Measurements from ENCODE around the gene THAP4. TPM values are rescaled to one million over a fixed set of nuclear protein-coding genes. Genes with fewer than 3 reads are reported as not detected.
"Not testable (repeated sequence)": the region's sequence is repeated elsewhere in the genome, so short reads cannot be mapped to it uniquely, and the experiment has no call there.

The THAP4 gene
- total and polyA plus RNA-seq, 12 donors = 68.7 to 101 (median 78.3) TPM

- intact Hi-C loops (cut with DNase I) = no loop called here
- DNase-seq = no peak
- Histone ChIP-seq H3K9me3 (no peaks in the 10 kb centered on the region), H3K4me3 (no peak overlapping the region), H3K4me1 (peaks cover 0 to 11% (median 0%) of the 10 kb centered on the region in 9 donors), H3K27ac (no peak overlapping the region), H3K36me3 (peaks cover 0 to 26% (median 0%) of the 10 kb centered on the region in 9 donors), H3K27me3 (no peaks in the 10 kb centered on the region)
- whole genome bisulfite sequencing, 2 donors = 88 to 90% methylated on average over 23 of the region's 23 CpGs
- no peak for TF ChIP-seq CTCF (IDR thresholded peaks at IDR 0.05)
- ATAC-seq = no peak
Observed at GRCh38 chr2:241569831-241570281, 67.1 kb downstream of the THAP4 start.

- TF ChIP-seq CTCF (IDR thresholded peaks at IDR 0.05) = no peak
- intact Hi-C loops (cut with DNase I) = no loop called here
- no peak overlapping the region for H3K4me3 ChIP-seq
- DNase-seq (no peak), ATAC-seq (no peak)
- no peaks in the 10 kb centered on the region for H3K9me3 ChIP-seq
- no peak overlapping the region for H3K27ac ChIP-seq
- 95 to 99% methylated on average over 4 of the region's 4 CpGs for WGBS, 2 donors
- peaks cover 0 to 21% (median 0%) of the 10 kb centered on the region in 9 donors for H3K36me3 ChIP-seq
- H3K4me1 ChIP-seq = peaks cover 0 to 18% (median 0%) of the 10 kb centered on the region in 9 donors
- no peaks in the 10 kb centered on the region for H3K27me3 ChIP-seq
Observed at GRCh38 chr2:241568726-241569125, 68.2 kb downstream of the THAP4 start.

- ATAC-seq = no peak
- no peak overlapping the region for H3K27ac ChIP-seq
- no peaks in the 10 kb centered on the region for H3K9me3 ChIP-seq
- TF ChIP-seq CTCF (IDR thresholded peaks at IDR 0.05) = no peak
- H3K36me3 ChIP-seq = peaks cover 0 to 13% (median 0%) of the 10 kb centered on the region in 9 donors
- H3K4me3 ChIP-seq = no peak overlapping the region
- no peaks in the 10 kb centered on the region for H3K27me3 ChIP-seq
- 95 to 99% methylated on average over 8 of the region's 8 CpGs for WGBS, 2 donors
- no peak for DNase-seq
- intact Hi-C loops (cut with DNase I) = no loop called here
- H3K4me1 ChIP-seq = peaks cover 0 to 25% (median 4%) of the 10 kb centered on the region in 9 donors
Observed at GRCh38 chr2:241567776-241568175, 69.2 kb downstream of the THAP4 start.

- ATAC-seq; DNase-seq; H3K4me3 ChIP-seq; H3K9me3 ChIP-seq; H3K27me3 ChIP-seq; intact Hi-C loops (cut with DNase I); H3K27ac ChIP-seq: not testable (repeated sequence)
- 95 to 97% methylated on average over 11 to 15 of the region's 15 CpGs for WGBS, 2 donors
- H3K36me3 ChIP-seq = peaks cover 0 to 14% (median 0%) of the 10 kb centered on the region in 9 donors
- peaks cover 0 to 27% (median 4%) of the 10 kb centered on the region in 9 donors for H3K4me1 ChIP-seq
Observed at GRCh38 chr2:241567266-241567665, 69.7 kb downstream of the THAP4 start.

GRCh38 chr2:241566468-241566867, 70.5 kb downstream of the THAP4 start:
- Histone ChIP-seq H3K27me3 (no peaks in the 10 kb centered on the region), H3K4me3 (no peak overlapping the region), H3K9me3 (no peaks in the 10 kb centered on the region), H3K36me3 (peaks cover 0 to 12% (median 0%) of the 10 kb centered on the region in 9 donors), H3K27ac (no peak overlapping the region), H3K4me1 (peaks cover 0 to 31% (median 7%) of the 10 kb centered on the region in 9 donors)
- WGBS, 2 donors = 71 to 74% methylated on average over 7 of the region's 7 CpGs
- intact Hi-C loops (cut with DNase I) = no loop called here
- ATAC-seq = no peak
- DNase-seq = no peak
- TF ChIP-seq CTCF (IDR thresholded peaks at IDR 0.05) = no peak

GRCh38 chr2:241566021-241566420, 70.9 kb downstream of the THAP4 start:
- H3K27ac ChIP-seq = not testable (repeated sequence)

More at GRCh38 chr2:241566021-241566420, 70.9 kb downstream of the THAP4 start:
- intact Hi-C loops (cut with DNase I); H3K4me3 ChIP-seq; DNase-seq; ATAC-seq; H3K9me3 ChIP-seq; H3K27me3 ChIP-seq: not testable (repeated sequence)
- peaks cover 0 to 12% (median 0%) of the 10 kb centered on the region in 9 donors for H3K36me3 ChIP-seq
- 94 to 98% methylated on average over 11 of the region's 11 CpGs for WGBS, 2 donors
- H3K4me1 ChIP-seq = peaks cover 0 to 29% (median 9%) of the 10 kb centered on the region in 9 donors

Measured in heart right ventricle (tissue), 16 donors.